OCI-LY1 (cell line): ENCODE measurements around the gene ADAMTS15.

Experiments
- EZH2 ChIP-seq: fragments of 200-600 bp; sonication (generic), shearing (Covaris generic); IDR thresholded peaks from 2 replicates; pipeline ENCODE4 v1.8.0; 2017; ENCODE audit warnings: borderline replicate concordance, mixed run types, mild to moderate bottlenecking, antibody characterized with exemption, low read length, moderate library complexity, mixed read lengths
- TF ChIP-seq, protein P1 (sequence below): fragments of 200-600 bp; sonication (generic), shearing (Covaris generic); IDR thresholded peaks from 2 replicates; pipeline ENCODE4 v1.5.1; 2017; ENCODE audit warnings: mild to moderate bottlenecking, antibody characterized with exemption, low read length, moderate library complexity, mixed read lengths

DNA sequence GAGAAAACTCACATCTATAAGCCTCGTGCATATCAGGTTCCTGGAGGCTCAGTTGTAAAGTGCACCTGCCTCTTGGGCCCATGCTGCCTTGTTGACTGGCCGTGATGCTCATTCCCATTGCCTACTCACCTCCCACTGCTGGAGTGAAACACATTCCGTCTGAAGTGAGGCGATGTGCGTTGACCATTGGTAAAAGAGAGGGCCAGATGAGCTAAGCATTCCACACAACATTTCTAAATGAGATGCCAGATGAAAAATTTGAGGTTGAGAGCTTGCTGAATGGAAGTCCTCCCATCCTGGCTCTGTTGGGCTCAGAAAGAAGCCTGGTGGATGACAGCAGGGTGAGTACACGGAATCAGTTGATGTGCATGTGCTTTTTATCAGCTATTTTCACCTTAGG lies 8.6 kb upstream of the ADAMTS15 start:
- TF ChIP-seq, protein P1, sequence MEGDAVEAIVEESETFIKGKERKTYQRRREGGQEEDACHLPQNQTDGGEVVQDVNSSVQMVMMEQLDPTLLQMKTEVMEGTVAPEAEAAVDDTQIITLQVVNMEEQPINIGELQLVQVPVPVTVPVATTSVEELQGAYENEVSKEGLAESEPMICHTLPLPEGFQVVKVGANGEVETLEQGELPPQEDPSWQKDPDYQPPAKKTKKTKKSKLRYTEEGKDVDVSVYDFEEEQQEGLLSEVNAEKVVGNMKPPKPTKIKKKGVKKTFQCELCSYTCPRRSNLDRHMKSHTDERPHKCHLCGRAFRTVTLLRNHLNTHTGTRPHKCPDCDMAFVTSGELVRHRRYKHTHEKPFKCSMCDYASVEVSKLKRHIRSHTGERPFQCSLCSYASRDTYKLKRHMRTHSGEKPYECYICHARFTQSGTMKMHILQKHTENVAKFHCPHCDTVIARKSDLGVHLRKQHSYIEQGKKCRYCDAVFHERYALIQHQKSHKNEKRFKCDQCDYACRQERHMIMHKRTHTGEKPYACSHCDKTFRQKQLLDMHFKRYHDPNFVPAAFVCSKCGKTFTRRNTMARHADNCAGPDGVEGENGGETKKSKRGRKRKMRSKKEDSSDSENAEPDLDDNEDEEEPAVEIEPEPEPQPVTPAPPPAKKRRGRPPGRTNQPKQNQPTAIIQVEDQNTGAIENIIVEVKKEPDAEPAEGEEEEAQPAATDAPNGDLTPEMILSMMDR: no peak
- TF ChIP-seq EZH2: no peak
